Fibroblast of lung (primary cell): Measurements from ENCODE around the gene IRAK1BP1. TPM values are rescaled to one million over a fixed set of nuclear protein-coding genes. Genes with fewer than 3 reads are reported as not detected.
"Not testable (repeated sequence)": the region's sequence is repeated elsewhere in the genome, so short reads cannot be mapped to it uniquely, and the experiment has no call there.

Source experiments
- DNase-seq, 2 donors: peaks; one replicate each; pipeline versions ENCODE4 v3.0.0 to v3.0.0-alpha.2; 2010; ENCODE audit warnings: low read depth in 2 of 2
- H2AFZ ChIP-seq: 2 replicates; pipeline ENCODE4 v1.5.1; 2012; ENCODE audit warnings: low read length, control low read depth, inconsistent platforms
- H3K27ac ChIP-seq: 2 replicates; pipeline ENCODE4 v1.5.1; 2011; ENCODE audit warnings: low read length, control low read depth; ENCODE audit not compliant: insufficient read depth
- H3K27me3 ChIP-seq: 2 replicates; pipeline ENCODE4 v1.5.1; 2011; ENCODE audit warnings: mild to moderate bottlenecking, low read length; ENCODE audit not compliant: control insufficient read depth, insufficient read depth
- H3K36me3 ChIP-seq: 2 replicates; pipeline ENCODE4 v1.5.1; 2011; ENCODE audit warnings: low read length; ENCODE audit not compliant: control insufficient read depth, insufficient read depth
- H3K4me1 ChIP-seq: 2 replicates; pipeline ENCODE4 v1.5.1; 2011; ENCODE audit warnings: low read length; ENCODE audit not compliant: control insufficient read depth, insufficient read depth; ENCODE audit errors: extremely low read depth
- H3K4me2 ChIP-seq: 2 replicates; pipeline ENCODE4 v1.5.1; 2011; ENCODE audit warnings: low read length, control low read depth; ENCODE audit not compliant: insufficient read depth; ENCODE audit errors: extremely low read depth
- H3K4me3 ChIP-seq, 4 experiments: fragments of 200-600 bp in 1 of 4; sonication (generic) in 1 of 4; replicated peaks in 1 of 4; 2 replicates each; pipeline ENCODE4 v1.5.1; 2011 to 2016; ENCODE audit warnings: low read length in 4 of 4, low read depth in 3 of 4, mild to moderate bottlenecking in 3 of 4, control low read depth in 2 of 4, inconsistent platforms in 1 of 4, mixed read lengths in 1 of 4; ENCODE audit not compliant: insufficient read depth in 1 of 4; ENCODE audit errors: control extremely low read depth in 1 of 4
- H3K79me2 ChIP-seq: 2 replicates; pipeline ENCODE4 v1.5.1; 2012; ENCODE audit warnings: mild to moderate bottlenecking, low read length, inconsistent platforms; ENCODE audit not compliant: control insufficient read depth, insufficient read depth
- H3K9ac ChIP-seq: 2 replicates; pipeline ENCODE4 v1.5.1; 2011; ENCODE audit warnings: mild to moderate bottlenecking, low read length, control low read depth; ENCODE audit not compliant: insufficient read depth
- H3K9me3 ChIP-seq: 2 replicates; pipeline ENCODE4 v1.5.1; 2012; ENCODE audit warnings: low read depth, low read length; ENCODE audit not compliant: control insufficient read depth, insufficient read depth
- H4K20me1 ChIP-seq: 2 replicates; pipeline ENCODE4 v1.5.1; 2011; ENCODE audit warnings: low read length; ENCODE audit not compliant: control insufficient read depth, insufficient read depth; ENCODE audit errors: extremely low read depth
- EZH2 ChIP-seq: IDR thresholded peaks from 2 replicates; pipeline ENCODE4 v1.5.1; 2012; ENCODE audit warnings: low read length, control low read depth, mild to moderate bottlenecking; ENCODE audit errors: missing control alignments
- polyA plus RNA-seq, 2 donors: library from polyadenylated mRNA; depleted of rRNA in 1 of 2; stranded (reverse) in 1 of 2; unstranded in 1 of 2; fragments of >200 nt; gene quantifications; 2 replicates each; pipeline ENCODE4 v1.2.1, GENCODE V29; 2011 to 2012; ENCODE audit warnings: missing spikeins in 1 of 2
- total RNA-seq: library from RNA; depleted of rRNA; stranded (reverse); fragments of >200 nt; gene quantifications from 2 replicates; pipeline ENCODE4 v1.2.1, GENCODE V29; 2014
- TF ChIP-seq, protein P1 (sequence below), 2 donors: IDR thresholded peaks in 1 of 2; conservative IDR thresholded peaks in 1 of 2; 1 replicate in 1 of 2; 2 replicates in 1 of 2; pipeline ENCODE4 v1.5.1; 2011 to 2012; ENCODE audit warnings: low read length in 2 of 2, control low read depth in 1 of 2, inconsistent platforms in 1 of 2, low read depth in 1 of 2, mild to moderate bottlenecking in 1 of 2

IRAK1BP1 gene
- total and polyA plus RNA-seq, 2 donors (not counting 1 experiment from before 2014, with no cell fraction given), result 2.5 to 5.6 TPM

DNA sequence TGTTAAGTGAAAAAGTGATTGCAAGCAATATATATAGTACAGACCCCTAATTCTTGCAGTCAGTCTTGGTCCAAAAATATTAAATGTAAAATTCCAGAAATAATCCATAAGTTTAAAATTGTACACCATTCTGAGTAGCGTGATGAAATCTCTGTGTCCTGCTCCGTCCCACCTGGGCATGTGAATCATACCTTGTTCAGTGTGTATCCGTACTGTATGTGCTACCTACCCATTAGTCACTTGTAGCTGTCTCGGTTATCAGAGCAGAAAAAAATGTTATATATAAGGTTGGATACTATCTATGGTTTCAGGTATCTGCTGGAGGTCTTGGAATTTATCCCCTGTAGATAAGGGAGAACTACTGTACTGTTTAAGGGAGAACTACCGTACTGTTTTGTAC lies 16.3 kb downstream of the IRAK1BP1 start:
- H3K9me3 ChIP-seq, result no peaks in the 10 kb centered on the region
- no peak overlapping the region for H3K9ac ChIP-seq
- H3K4me2 ChIP-seq, result no peak overlapping the region
- H3K4me1 ChIP-seq, result no peaks in the 10 kb centered on the region
- H3K27ac ChIP-seq, result no peak overlapping the region
- H3K79me2 ChIP-seq, result no peaks in the 10 kb centered on the region
- no peak overlapping the region for H2AFZ ChIP-seq
- TF ChIP-seq EZH2, result no peak
- TF ChIP-seq, protein P1, sequence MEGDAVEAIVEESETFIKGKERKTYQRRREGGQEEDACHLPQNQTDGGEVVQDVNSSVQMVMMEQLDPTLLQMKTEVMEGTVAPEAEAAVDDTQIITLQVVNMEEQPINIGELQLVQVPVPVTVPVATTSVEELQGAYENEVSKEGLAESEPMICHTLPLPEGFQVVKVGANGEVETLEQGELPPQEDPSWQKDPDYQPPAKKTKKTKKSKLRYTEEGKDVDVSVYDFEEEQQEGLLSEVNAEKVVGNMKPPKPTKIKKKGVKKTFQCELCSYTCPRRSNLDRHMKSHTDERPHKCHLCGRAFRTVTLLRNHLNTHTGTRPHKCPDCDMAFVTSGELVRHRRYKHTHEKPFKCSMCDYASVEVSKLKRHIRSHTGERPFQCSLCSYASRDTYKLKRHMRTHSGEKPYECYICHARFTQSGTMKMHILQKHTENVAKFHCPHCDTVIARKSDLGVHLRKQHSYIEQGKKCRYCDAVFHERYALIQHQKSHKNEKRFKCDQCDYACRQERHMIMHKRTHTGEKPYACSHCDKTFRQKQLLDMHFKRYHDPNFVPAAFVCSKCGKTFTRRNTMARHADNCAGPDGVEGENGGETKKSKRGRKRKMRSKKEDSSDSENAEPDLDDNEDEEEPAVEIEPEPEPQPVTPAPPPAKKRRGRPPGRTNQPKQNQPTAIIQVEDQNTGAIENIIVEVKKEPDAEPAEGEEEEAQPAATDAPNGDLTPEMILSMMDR (conservative IDR thresholded peaks at IDR 0.05 in 1 of 2, IDR thresholded peaks at IDR 0.05 in 1 of 2; ENCODE audit: low read depth in 1 of 2, low read length in 2 of 2), result no peak
- DNase-seq, result no peak
- H3K4me3 ChIP-seq, result no peak overlapping the region
- H3K36me3 ChIP-seq, result no peaks in the 10 kb centered on the region
- no peaks in the 10 kb centered on the region for H3K27me3 ChIP-seq
- H4K20me1 ChIP-seq, result no peaks in the 10 kb centered on the region

DNA sequence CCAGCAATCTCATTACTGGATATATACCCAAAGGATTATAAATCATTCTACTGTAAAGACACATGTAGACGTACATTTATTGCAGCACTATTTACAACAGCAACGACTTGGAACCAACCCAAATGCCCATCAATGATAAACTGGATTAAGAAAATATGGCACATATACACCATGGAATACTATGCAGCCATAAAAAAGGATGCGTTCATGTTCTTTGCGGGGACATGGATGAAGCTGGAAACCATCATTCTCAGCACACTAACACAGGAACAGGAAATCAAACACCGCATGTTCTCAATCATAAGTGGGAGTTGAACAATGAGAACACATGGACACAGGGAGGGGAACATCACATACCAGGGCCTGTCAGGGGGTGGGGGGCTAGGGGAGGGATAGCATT lies 22.6 kb downstream of the IRAK1BP1 start:
- not testable (repeated sequence) for H3K4me1 ChIP-seq, H3K4me2 ChIP-seq, H3K27ac ChIP-seq, H3K9ac ChIP-seq, H4K20me1 ChIP-seq, H3K79me2 ChIP-seq, H3K4me3 ChIP-seq, DNase-seq, H3K9me3 ChIP-seq, H3K36me3 ChIP-seq, H2AFZ ChIP-seq, H3K27me3 ChIP-seq

DNA sequence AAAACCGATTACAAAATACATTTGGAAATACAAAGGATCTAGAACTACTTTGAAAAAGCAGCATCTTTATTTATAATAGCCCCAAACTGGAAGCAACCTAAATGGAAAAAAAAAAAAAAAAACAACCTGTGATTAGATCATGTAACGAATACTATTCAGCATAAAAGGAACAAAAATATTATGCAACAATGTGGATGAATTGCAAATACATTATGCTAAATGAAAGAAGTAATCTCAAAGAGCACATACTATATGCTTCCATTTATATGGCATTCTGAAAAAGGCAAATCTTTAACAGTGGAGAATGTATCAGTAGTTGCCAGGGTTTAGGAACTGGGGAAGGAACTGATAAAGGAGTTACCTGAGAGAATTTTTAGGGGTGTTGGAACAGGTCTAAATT lies 28.9 kb downstream of the IRAK1BP1 start:
- Histone ChIP-seq H2AFZ (no peak overlapping the region), H3K27ac (no peak overlapping the region), H3K27me3 (no peaks in the 10 kb centered on the region), H3K36me3 (no peaks in the 10 kb centered on the region), H3K79me2 (no peaks in the 10 kb centered on the region), H3K9ac (no peak overlapping the region), H3K4me1 (no peaks in the 10 kb centered on the region), H4K20me1 (no peaks in the 10 kb centered on the region), H3K4me2 (no peak overlapping the region), H3K4me3 (no peak overlapping the region), H3K9me3 (no peaks in the 10 kb centered on the region)
- DNase-seq, result no peak
- no peak for TF ChIP-seq EZH2
- TF ChIP-seq, protein P1 (conservative IDR thresholded peaks at IDR 0.05 in 1 of 2, IDR thresholded peaks at IDR 0.05 in 1 of 2; ENCODE audit: low read depth in 1 of 2, low read length in 2 of 2), result no peak
